ENCODE measurements around the gene CACNB2.

CACNB2 gene

DNA sequence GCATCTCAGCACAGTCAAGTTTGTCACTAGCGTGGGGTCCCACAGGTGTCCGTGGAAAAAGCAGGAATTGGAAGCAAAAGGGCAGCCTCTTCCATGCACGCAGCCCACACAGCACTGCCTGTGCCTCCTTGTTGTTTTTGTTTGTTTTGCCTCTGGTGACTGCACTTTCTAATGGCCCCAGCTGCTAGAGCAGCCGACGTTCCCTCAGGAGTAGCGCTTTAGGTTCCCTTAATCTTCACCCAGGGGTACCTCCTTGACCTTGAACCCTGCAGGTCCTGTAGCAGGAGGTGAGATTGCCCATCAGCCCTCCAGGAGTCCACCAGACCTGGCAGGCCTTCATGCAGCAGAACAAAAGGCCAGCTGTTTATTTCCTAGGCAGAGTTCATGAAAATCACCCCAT, 210.1 kb downstream of the CACNB2 start:
- DNase-seq (ENCODE audit: extremely low spot score) = no peak
- TF ChIP-seq, protein P1, sequence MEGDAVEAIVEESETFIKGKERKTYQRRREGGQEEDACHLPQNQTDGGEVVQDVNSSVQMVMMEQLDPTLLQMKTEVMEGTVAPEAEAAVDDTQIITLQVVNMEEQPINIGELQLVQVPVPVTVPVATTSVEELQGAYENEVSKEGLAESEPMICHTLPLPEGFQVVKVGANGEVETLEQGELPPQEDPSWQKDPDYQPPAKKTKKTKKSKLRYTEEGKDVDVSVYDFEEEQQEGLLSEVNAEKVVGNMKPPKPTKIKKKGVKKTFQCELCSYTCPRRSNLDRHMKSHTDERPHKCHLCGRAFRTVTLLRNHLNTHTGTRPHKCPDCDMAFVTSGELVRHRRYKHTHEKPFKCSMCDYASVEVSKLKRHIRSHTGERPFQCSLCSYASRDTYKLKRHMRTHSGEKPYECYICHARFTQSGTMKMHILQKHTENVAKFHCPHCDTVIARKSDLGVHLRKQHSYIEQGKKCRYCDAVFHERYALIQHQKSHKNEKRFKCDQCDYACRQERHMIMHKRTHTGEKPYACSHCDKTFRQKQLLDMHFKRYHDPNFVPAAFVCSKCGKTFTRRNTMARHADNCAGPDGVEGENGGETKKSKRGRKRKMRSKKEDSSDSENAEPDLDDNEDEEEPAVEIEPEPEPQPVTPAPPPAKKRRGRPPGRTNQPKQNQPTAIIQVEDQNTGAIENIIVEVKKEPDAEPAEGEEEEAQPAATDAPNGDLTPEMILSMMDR (IDR thresholded peaks at IDR 0.05; ENCODE audit: control extremely low read depth, extremely low read depth, low read depth, missing control alignments) = no peak
- POLR2A ChIA-PET = no interaction called here
- CTCF ChIA-PET = interaction anchor here (1.4 kb wide), 1 partner anchor 18 kb away, joined by 3 read pairs; no protein-coding TSS in a partner anchor

DNA sequence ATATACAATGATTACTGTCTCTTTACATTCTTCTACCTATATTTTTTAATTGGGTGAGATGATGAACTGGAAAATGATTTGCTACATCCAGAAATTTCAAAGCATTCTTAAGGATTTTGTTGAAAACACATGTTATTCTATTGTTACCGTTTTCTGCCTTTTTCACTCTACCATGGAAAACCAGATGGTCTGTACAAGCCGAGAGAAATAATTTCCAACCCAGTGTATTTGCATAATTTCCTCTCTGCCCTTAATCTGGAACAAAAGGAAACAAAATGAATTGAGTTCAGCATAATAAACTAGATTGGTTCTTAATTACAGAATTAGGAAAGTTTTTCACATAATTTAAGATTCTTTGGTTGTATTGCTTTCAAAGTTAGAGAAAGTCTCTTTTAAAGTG, 211.2 kb downstream of the CACNB2 start:
- DNase-seq (ENCODE audit: extremely low spot score) = no peak
- TF ChIP-seq, protein P1 (IDR thresholded peaks at IDR 0.05; ENCODE audit: control extremely low read depth, extremely low read depth, low read depth, missing control alignments) = no peak
- CTCF ChIA-PET = no interaction called here
- POLR2A ChIA-PET = interaction anchor here (0.6 kb wide), 1 partner anchor 150 kb away, joined by 3 read pairs; no protein-coding TSS in a partner anchor

DNA sequence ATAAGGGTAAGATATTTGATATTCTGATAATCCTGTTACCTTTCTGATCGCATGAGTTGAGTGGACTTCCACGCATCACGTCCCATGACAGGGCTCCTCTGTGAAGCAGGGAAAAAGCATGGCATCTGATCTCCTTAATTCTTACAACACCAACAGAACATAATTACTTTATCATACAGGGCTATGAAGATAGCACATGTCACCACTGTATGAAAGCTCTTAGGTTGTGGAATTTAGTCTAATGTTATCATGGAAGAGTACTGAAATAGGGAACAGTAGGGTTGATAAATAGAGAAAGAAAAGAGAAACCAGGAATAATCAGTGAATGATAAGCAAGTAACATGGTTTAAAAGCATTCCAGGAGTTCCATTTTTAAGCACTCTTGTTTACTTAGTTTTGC, 212.0 kb downstream of the CACNB2 start:
- TF ChIP-seq, protein P1 (IDR thresholded peaks at IDR 0.05; ENCODE audit: control extremely low read depth, extremely low read depth, low read depth, missing control alignments) = no peak
- no peak for DNase-seq (ENCODE audit: extremely low spot score)
- ChIA-PET POLR2A (no interaction called here), CTCF (no interaction called here)

DNA sequence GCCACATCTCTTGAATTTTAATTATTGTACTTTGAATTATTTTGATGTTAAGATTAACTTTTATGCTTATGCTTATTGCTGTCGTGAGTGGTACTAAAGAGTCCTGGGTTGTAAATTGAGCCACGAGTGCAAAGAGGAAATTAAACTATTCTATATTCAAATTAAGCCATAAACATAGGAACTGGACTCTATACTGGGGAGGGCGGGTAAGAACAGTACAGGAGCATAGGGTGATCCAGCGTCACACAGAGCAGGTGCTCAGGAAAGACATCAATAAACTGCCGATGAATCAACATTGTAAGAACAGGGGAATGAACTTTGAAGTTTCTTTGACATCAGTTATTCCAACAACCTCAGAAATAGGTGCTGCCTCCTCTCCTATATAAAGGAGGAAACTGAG, 219.6 kb downstream of the CACNB2 start:
- TF ChIP-seq, protein P1 (IDR thresholded peaks at IDR 0.05; ENCODE audit: control extremely low read depth, extremely low read depth, low read depth, missing control alignments) = no peak
- ChIA-PET POLR2A (no interaction called here), CTCF (interaction anchor here (0.8 kb wide), 1 partner anchor 20 kb away, joined by 3 read pairs; no protein-coding TSS in a partner anchor)
- DNase-seq (ENCODE audit: extremely low spot score) = no peak

DNA sequence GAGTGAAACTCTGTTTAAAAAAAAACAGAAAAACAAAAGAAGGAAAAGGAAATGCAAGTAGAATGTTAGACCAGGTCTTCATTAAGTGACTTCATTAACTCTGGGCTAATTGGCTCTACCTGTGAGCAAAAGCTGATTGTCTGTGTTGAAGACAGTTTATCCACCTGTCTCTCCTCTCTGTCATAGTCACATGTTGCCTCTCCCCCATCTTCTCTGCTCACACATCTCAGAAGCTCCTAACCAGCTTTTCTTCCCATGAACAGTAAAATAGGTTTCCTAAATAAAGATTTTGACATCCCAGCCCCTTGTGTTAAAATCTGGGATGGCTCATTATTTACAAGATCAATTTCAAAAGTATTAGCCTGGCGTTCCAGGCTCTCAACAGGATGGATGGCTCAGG, 222.7 kb downstream of the CACNB2 start:
- POLR2A ChIA-PET = no interaction called here
- CTCF ChIA-PET = interaction anchor here (2.3 kb wide), 1 partner anchor 9 kb away, joined by 7 read pairs; no protein-coding TSS in a partner anchor
- DNase-seq (ENCODE audit: extremely low spot score) = no peak
- TF ChIP-seq, protein P1 (IDR thresholded peaks at IDR 0.05; ENCODE audit: control extremely low read depth, extremely low read depth, low read depth, missing control alignments) = no peak

DNA sequence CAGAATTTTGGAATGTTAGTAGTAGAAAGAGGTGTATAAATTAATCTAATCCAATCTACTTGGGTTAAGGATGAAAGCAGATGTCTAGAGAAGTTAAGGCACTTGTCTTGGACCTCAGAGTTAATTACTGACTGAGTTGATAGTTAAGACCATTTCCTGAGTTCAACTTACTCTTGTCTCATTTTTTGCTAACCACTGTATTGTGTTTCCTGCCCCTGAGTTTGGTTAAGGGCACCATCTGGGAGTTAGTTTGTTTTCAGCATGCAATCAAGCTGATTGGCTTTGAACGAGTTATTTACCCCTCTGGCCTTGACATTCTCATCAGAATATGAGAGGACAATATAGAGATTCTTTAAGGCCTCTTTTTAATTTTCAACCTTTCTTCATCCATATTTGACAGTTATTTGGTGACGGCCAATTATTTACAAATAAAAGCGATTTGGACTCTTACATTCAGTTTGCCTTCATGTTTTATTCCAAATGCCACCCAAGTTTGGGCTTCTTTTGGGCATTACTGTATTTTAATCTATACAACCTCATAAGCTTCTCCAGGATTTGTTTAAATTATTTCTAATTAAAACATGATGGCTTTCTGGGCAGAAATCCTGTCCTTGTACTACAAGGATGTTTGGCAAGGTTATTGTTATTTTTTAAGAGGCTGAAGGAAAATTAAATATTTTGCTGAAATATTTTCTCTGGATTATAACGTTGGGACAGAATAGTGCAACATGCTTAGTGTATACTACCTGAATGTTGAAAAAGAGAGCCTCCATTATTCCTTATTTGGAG, 225.0 kb downstream of the CACNB2 start:
- POLR2A ChIA-PET = no interaction called here
- CTCF ChIA-PET = no interaction called here
- no peak for DNase-seq (ENCODE audit: extremely low spot score)
- TF ChIP-seq, protein P1 (IDR thresholded peaks at IDR 0.05; ENCODE audit: control extremely low read depth, extremely low read depth, low read depth, missing control alignments) = no peak

Data from GM10248 (cell line).